ENCODE results near the gene KIF21B. TPM values are rescaled to one million over a fixed set of nuclear protein-coding genes. Genes with fewer than 3 reads are reported as not detected.

The KIF21B gene
- total RNA-seq, 1 donor from 2014 or later, result 7.6 TPM

GRCh38 chr1:201002510-201002909 lies 21.0 kb downstream of the KIF21B start:
- Mint-ChIP-seq H3K9me3 (no peaks in the 10 kb centered on the region), H3K27ac (no peak overlapping the region), H3K36me3 (no peaks in the 10 kb centered on the region), H3K4me1 (ENCODE audit: unreplicated experiment) (no peaks in the 10 kb centered on the region), H3K4me3 (no peak overlapping the region), H3K27me3 (no peaks in the 10 kb centered on the region)
- no peak for DNase-seq (ENCODE audit: extremely low spot score, unreplicated experiment)
- no peak for TF ChIP-seq CTCF (conservative IDR thresholded peaks at IDR 0.05)

GRCh38 chr1:201001962-201002361 lies 21.6 kb downstream of the KIF21B start:
- Mint-ChIP-seq H3K4me1 (ENCODE audit: unreplicated experiment) (no peaks in the 10 kb centered on the region), H3K27me3 (no peaks in the 10 kb centered on the region), H3K36me3 (no peaks in the 10 kb centered on the region), H3K27ac (no peak overlapping the region), H3K4me3 (no peak overlapping the region), H3K9me3 (no peaks in the 10 kb centered on the region)
- DNase-seq (ENCODE audit: extremely low spot score, unreplicated experiment), result no peak
- TF ChIP-seq CTCF (conservative IDR thresholded peaks at IDR 0.05), result no peak

- H3K27me3 Mint-ChIP-seq, result no peaks in the 10 kb centered on the region
- H3K27ac Mint-ChIP-seq, result no peak overlapping the region
- H3K4me3 Mint-ChIP-seq, result no peak overlapping the region
- H3K4me1 Mint-ChIP-seq (ENCODE audit: unreplicated experiment), result no peaks in the 10 kb centered on the region
- DNase-seq (ENCODE audit: extremely low spot score, unreplicated experiment), result no peak
- no peaks in the 10 kb centered on the region for H3K9me3 Mint-ChIP-seq
- no peak for TF ChIP-seq CTCF (conservative IDR thresholded peaks at IDR 0.05)
- no peaks in the 10 kb centered on the region for H3K36me3 Mint-ChIP-seq
These were observed 23.1 kb downstream of the KIF21B start for GRCh38 chr1:201000391-201000790.

GRCh38 chr1:200999667-201000066 lies 23.8 kb downstream of the KIF21B start:
- Mint-ChIP-seq H3K9me3 (no peaks in the 10 kb centered on the region), H3K27ac (no peak overlapping the region), H3K4me3 (no peak overlapping the region), H3K36me3 (no peaks in the 10 kb centered on the region), H3K4me1 (ENCODE audit: unreplicated experiment) (no peaks in the 10 kb centered on the region), H3K27me3 (no peaks in the 10 kb centered on the region)
- TF ChIP-seq CTCF (conservative IDR thresholded peaks at IDR 0.05), result no peak
- DNase-seq (ENCODE audit: extremely low spot score, unreplicated experiment), result no peak

- no peak for DNase-seq (ENCODE audit: extremely low spot score, unreplicated experiment)
These were observed 25.2 kb downstream of the KIF21B start for GRCh38 chr1:200998323-200998722.

More at GRCh38 chr1:200998323-200998722, 25.2 kb downstream of the KIF21B start:
- Mint-ChIP-seq H3K4me1 (ENCODE audit: unreplicated experiment) (no peaks in the 10 kb centered on the region), H3K27me3 (no peaks in the 10 kb centered on the region), H3K4me3 (no peak overlapping the region), H3K9me3 (no peaks in the 10 kb centered on the region), H3K36me3 (no peaks in the 10 kb centered on the region), H3K27ac (no peak overlapping the region)
- TF ChIP-seq CTCF (conservative IDR thresholded peaks at IDR 0.05), result no peak
